B cell (primary cell): ENCODE measurements around the gene CNN1. TPM values are rescaled to one million over a fixed set of nuclear protein-coding genes. Genes with fewer than 3 reads are reported as not detected.
A peak's percentile ranks its signal among the peaks of the same experiment; 100 is the strongest.

Experiments
- ATAC-seq: fragments of 200-7000 bp; cut with Tn5 transposase; one replicate; pipeline ENCODE4 v1.10.0; 2021; ENCODE audit warnings: low read depth, mild to moderate bottlenecking, moderate number of reproducible peaks, moderate library complexity
- CTCF ChIA-PET: fragments of 350-600 bp; sonication (Branson Sonifier 250); formaldehyde crosslinking; loops from one replicate; lab custom pipeline; 2021; ENCODE audit warnings: antibody characterized with exemption, inconsistent platforms; lab: Charles Lee
- POLR2A ChIA-PET: fragments of 350-600 bp; sonication (Branson Sonifier 250); formaldehyde crosslinking; loops from one replicate; lab custom pipeline; 2021; ENCODE audit warnings: antibody characterized with exemption; lab: Charles Lee
- DNase-seq: peaks from one replicate; pipeline ENCODE4 v3.0.0; 2013
- H2AFZ ChIP-seq: 2 replicates; pipeline ENCODE4 v1.6.1; 2012; ENCODE audit warnings: mild to moderate bottlenecking, low read depth, low read length; ENCODE audit not compliant: insufficient read depth, poor library complexity, severe bottlenecking
- H3K27ac ChIP-seq, 2 donors: 1 replicate in 1 of 2; 2 replicates in 1 of 2; pipeline ENCODE4 v1.5.1; 2012 to 2013; ENCODE audit warnings: low read length in 2 of 2, mild to moderate bottlenecking in 2 of 2, moderate library complexity in 1 of 2
- H3K27me3 ChIP-seq, 4 experiments: fragments of 200-600 bp in 1 of 4; sonication (generic) in 1 of 4; replicated peaks in 1 of 4; 1 replicate in 2 of 4; 2 replicates in 2 of 4; pipeline versions ENCODE4 v1.6.1 to v1.7.0; 2013 to 2016; ENCODE audit warnings: low read length in 3 of 4, mild to moderate bottlenecking in 2 of 4, mixed read lengths in 1 of 4, moderate library complexity in 1 of 4; ENCODE audit not compliant: insufficient read depth in 4 of 4, control insufficient read depth in 3 of 4; ENCODE audit errors: control extremely low read depth in 1 of 4
- H3K36me3 ChIP-seq, 2 experiments: replicated peaks in 1 of 2; 1 replicate in 1 of 2; 2 replicates in 1 of 2; pipeline versions ENCODE4 v1.6.1 to v1.7.1; 2013; ENCODE audit warnings: low read length in 1 of 2; ENCODE audit not compliant: insufficient read depth in 2 of 2, control insufficient read depth in 1 of 2; ENCODE audit errors: control extremely low read depth in 1 of 2, extremely low read depth in 1 of 2
- H3K4me1 ChIP-seq, 2 donors: fragments of 200-600 bp in 1 of 2; sonication (generic) in 1 of 2; 1 replicate in 1 of 2; 2 replicates in 1 of 2; pipeline versions ENCODE4 v1.5.1 to v1.6.1; 2013 to 2017; ENCODE audit warnings: low read length in 2 of 2; ENCODE audit not compliant: control insufficient read depth in 2 of 2, insufficient read depth in 2 of 2
- H3K4me2 ChIP-seq: replicated peaks from 2 replicates; pipeline ENCODE3; 2012; ENCODE audit warnings: mild to moderate bottlenecking, low read depth, low read length; ENCODE audit not compliant: poor library complexity, severe bottlenecking
- H3K4me3 ChIP-seq, 5 experiments: fragments of 200-600 bp in 1 of 5; sonication (generic) in 1 of 5; 1 replicate in 3 of 5; 2 replicates in 2 of 5; pipeline versions ENCODE4 v1.5.1 to v1.7.0; 2011 to 2016; ENCODE audit warnings: low read length in 4 of 5, mild to moderate bottlenecking in 4 of 5, low read depth in 2 of 5, control low read depth in 1 of 5, moderate library complexity in 1 of 5; ENCODE audit not compliant: insufficient read depth in 1 of 5; ENCODE audit errors: control extremely low read depth in 1 of 5, extremely low read depth in 1 of 5
- H3K79me2 ChIP-seq: fragments of 200-600 bp; sonication (generic); one replicate; pipeline ENCODE4 v1.6.0; 2016; ENCODE audit warnings: low read length; ENCODE audit not compliant: control insufficient read depth, insufficient read depth
- H3K9ac ChIP-seq: fragments of 200-600 bp; sonication (generic); 2 replicates; pipeline ENCODE4 v1.6.1; 2017; ENCODE audit warnings: mild to moderate bottlenecking, low read length, moderate library complexity
- H3K9me3 ChIP-seq, 3 donors: one replicate each; pipeline versions ENCODE4 v1.6.1 to v1.7.1; 2013; ENCODE audit warnings: low read length in 2 of 3; ENCODE audit not compliant: control insufficient read depth in 2 of 3, insufficient read depth in 1 of 3; ENCODE audit errors: control extremely low read depth in 1 of 3
- H4K20me1 ChIP-seq: 2 replicates; pipeline ENCODE4 v1.6.0; 2012; ENCODE audit warnings: mild to moderate bottlenecking, low read length; ENCODE audit not compliant: insufficient read depth, control insufficient read depth, poor library complexity, severe bottlenecking
- H3K27ac Mint-ChIP-seq: one replicate; pipeline ENCODE4 v1.8.0; 2021; ENCODE audit warnings: mixed read lengths
- H3K27me3 Mint-ChIP-seq: one replicate; pipeline ENCODE4 v1.8.0; 2021; ENCODE audit warnings: mixed read lengths
- H3K4me1 Mint-ChIP-seq: one replicate; pipeline ENCODE4 v1.8.0; 2021; ENCODE audit warnings: mixed read lengths
- H3K4me3 Mint-ChIP-seq: one replicate; pipeline ENCODE4 v1.8.0; 2021; ENCODE audit warnings: mixed read lengths
- H3K9me3 Mint-ChIP-seq: one replicate; pipeline ENCODE4 v1.8.0; 2022; ENCODE audit warnings: mixed read lengths; ENCODE audit not compliant: insufficient read depth
- CTCF ChIP-seq: fragments of 200-600 bp; IDR thresholded peaks from one replicate; pipeline ENCODE4 v1.8.0; 2022; ENCODE audit warnings: antibody characterized with exemption, mild to moderate bottlenecking
- EZH2 ChIP-seq: IDR thresholded peaks from 2 replicates; pipeline ENCODE4 v1.6.1; 2012; ENCODE audit warnings: borderline replicate concordance, low read depth, mild to moderate bottlenecking, moderate library complexity, low read length; ENCODE audit not compliant: insufficient read depth, poor library complexity, severe bottlenecking
- WGBS: methylation state at CpG from one replicate; pipeline ENCODE4 v1.1.5; 2013; ENCODE audit warnings: missing lambda C conversion rate; ENCODE audit not compliant: insufficient coverage; 5-methylcytosine and 5-hydroxymethylcytosine counted together
- intact Hi-C: fragments of 100-400 bp; cut with micrococcal nuclease; formaldehyde crosslinking; loops from one replicate; pipeline ENCODE4 v1.10.0; 2022
- polyA plus RNA-seq: library from polyadenylated mRNA; depleted of rRNA; stranded (reverse); fragments of >200 nt; gene quantifications from 2 replicates; pipeline ENCODE4 v1.2.3, GENCODE V29; 2012
- total RNA-seq, 2 donors: library from RNA; stranded (reverse); fragments of 120-200 nt in 1 of 2; gene quantifications; 1 replicate in 1 of 2; 2 replicates in 1 of 2; pipeline versions ENCODE4 v1.2.3 to v1.2.4, GENCODE V29; 2013 to 2022

The CNN1 gene
- total and polyA plus RNA-seq, 2 donors (not counting 1 experiment from before 2014, with no cell fraction given): not detected

- H3K27me3 Mint-ChIP-seq: no peaks in the 10 kb centered on the region
- H3K9me3 ChIP-seq: no peaks in the 10 kb centered on the region
- peak within 1 kb of the TSS; percentile 96 for H3K4me3 Mint-ChIP-seq
- peak within 1 kb of the TSS; percentile 87 to 88 for H3K27ac ChIP-seq
- DNase-seq: peak; percentile 98
- peak; percentile 99 for ATAC-seq
- intact Hi-C loops: loop anchor here (1.0 to 2.0 kb wide), 4 partner anchors 29 to 169 kb away; partner anchors contain the start of genes ECSIT and ZNF441
- H3K79me2 ChIP-seq: peaks cover 43% of the 10 kb centered on the region
- H3K4me2 ChIP-seq: peak within 1 kb of the TSS; percentile 86
- H3K27ac Mint-ChIP-seq: peak within 1 kb of the TSS; percentile 94
- no peaks in the 10 kb centered on the region for H3K27me3 ChIP-seq
- no peaks in the 10 kb centered on the region for H3K36me3 ChIP-seq
- H4K20me1 ChIP-seq: peaks cover 4% of the 10 kb centered on the region
- peak within 1 kb of the TSS; percentile 59 to 95 (median 85) for H3K4me3 ChIP-seq
- H3K9ac ChIP-seq: peak within 1 kb of the TSS; percentile 77
- H3K9me3 Mint-ChIP-seq: no peaks in the 10 kb centered on the region
- peak within 1 kb of the TSS; percentile 88 for H2AFZ ChIP-seq
- ChIA-PET POLR2A (interaction anchor here (0.6 to 1.1 kb wide), 7 partner anchors 11 to 761 kb away, joined by 3 to 9 read pairs (median 4); no protein-coding TSS in a partner anchor), CTCF (no interaction called here)
- peaks cover 34% of the 10 kb centered on the region for H3K4me1 Mint-ChIP-seq
- peaks cover 14 to 27% of the 10 kb centered on the region in 2 donors for H3K4me1 ChIP-seq
- under 1% methylated on average over 65 of the region's 67 CpGs for WGBS
- TF ChIP-seq CTCF: no peak
- no peak for TF ChIP-seq EZH2
These were observed 58.8 kb downstream of the CNN1 start, which contains the start of gene ZNF627 for GRCh38 chr19:11597202-11598102. ZNF627 (plus strand) TSS chr19:11597483; CDS start chr19:11597628, 145 bp downstream.
